Activated T-helper 1 cell treated with anti-CD3 and anti-CD28 coated beads, Interleukin-12 subunit alpha, Interleukin-12 subunit beta, Interleukin-2, Interleukin-4 antibody, amounts not matched to agents 30 ng/mL and 10 ng/mL and 1 ng/mL, durations not matched to agents 14 hours and 24 hours and 36 hours (primary cell): ENCODE data around the gene CFAP73. TPM values are rescaled to one million over a fixed set of nuclear protein-coding genes. Genes with fewer than 3 reads are reported as not detected.

ENCODE experiments used
- DNase-seq: peaks from one replicate; pipeline ENCODE4 v3.0.0; 2021; ENCODE audit warnings: low spot score
- H3K27ac Mint-ChIP-seq: one replicate; pipeline ENCODE4 v1.8.0; 2021; ENCODE audit warnings: mild to moderate bottlenecking, mixed read lengths
- H3K27me3 Mint-ChIP-seq: one replicate; pipeline ENCODE4 v1.8.0; 2022; ENCODE audit warnings: mild to moderate bottlenecking, moderate library complexity, mixed read lengths; ENCODE audit not compliant: insufficient read depth
- H3K36me3 Mint-ChIP-seq: one replicate; pipeline ENCODE4 v1.8.0; 2021; ENCODE audit warnings: low read depth, mixed read lengths
- H3K4me1 Mint-ChIP-seq: one replicate; pipeline ENCODE4 v1.8.0; 2021; ENCODE audit warnings: low read depth, mixed read lengths
- H3K4me3 Mint-ChIP-seq: one replicate; pipeline ENCODE4 v1.8.0; 2021; ENCODE audit warnings: mild to moderate bottlenecking, moderate library complexity, mixed read lengths
- H3K9me3 Mint-ChIP-seq: one replicate; pipeline ENCODE4 v1.8.0; 2021; ENCODE audit warnings: mixed read lengths
- intact Hi-C: fragments of 100-400 bp; cut with micrococcal nuclease; formaldehyde crosslinking; loops from one replicate; pipeline ENCODE4 v1.15.1; 2024
- total RNA-seq: library from RNA; stranded (reverse); gene quantifications from 2 replicates; pipeline ENCODE4 v1.2.3, GENCODE V29; 2022

The CFAP73 gene
- total RNA-seq, 1 donor from 2014 or later: 0.16 TPM

DNA sequence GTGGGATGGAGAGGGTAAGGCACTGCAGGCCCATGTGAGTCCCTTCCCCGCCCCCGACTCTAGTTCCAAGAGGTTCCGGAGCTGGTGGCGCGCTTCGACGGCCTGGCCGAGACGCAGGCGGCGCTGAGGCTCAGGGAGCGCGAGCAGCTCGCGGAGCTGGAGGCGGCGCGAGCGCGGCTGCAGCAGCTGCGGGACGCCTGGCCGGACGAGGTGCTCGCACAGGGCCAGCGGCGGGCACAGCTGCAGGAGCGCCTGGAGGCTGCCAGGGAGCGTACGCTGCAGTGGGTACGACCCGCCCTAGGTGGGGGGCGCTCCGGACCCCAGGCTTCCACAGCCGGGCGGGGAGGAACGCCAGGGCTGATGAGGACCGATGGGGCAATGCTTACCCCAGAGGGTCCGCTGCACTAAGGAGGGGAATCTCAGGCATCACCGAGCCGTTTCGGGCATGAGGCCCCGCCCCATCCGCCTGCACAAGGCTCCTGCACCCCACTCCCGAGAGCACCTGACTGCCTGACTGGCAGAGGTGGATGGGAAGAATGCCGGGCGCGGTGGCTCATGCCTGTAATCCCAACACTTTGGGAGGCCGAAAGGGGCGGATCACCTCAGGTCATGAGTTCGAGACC, 4.9 kb downstream of the CFAP73 start:
- Mint-ChIP-seq H3K4me3 (peak overlapping the region; percentile 61), H3K9me3 (no peaks in the 10 kb centered on the region), H3K27me3 (peaks cover 24% of the 10 kb centered on the region), H3K27ac (no peak overlapping the region), H3K36me3 (peaks cover 15% of the 10 kb centered on the region), H3K4me1 (no peaks in the 10 kb centered on the region)
- no peak for DNase-seq
- intact Hi-C loops: loop anchor here (5.0 kb wide), 1 partner anchor 57 kb away; no protein-coding TSS in a partner anchor

- no peaks in the 10 kb centered on the region for H3K4me1 Mint-ChIP-seq
- intact Hi-C loops: no loop called here
- no peak for DNase-seq
- no peak overlapping the region for H3K4me3 Mint-ChIP-seq
- no peak overlapping the region for H3K27ac Mint-ChIP-seq
- H3K36me3 Mint-ChIP-seq: peaks cover 16% of the 10 kb centered on the region
- no peaks in the 10 kb centered on the region for H3K9me3 Mint-ChIP-seq
- peaks cover 21% of the 10 kb centered on the region for H3K27me3 Mint-ChIP-seq
Observed at GRCh38 chr12:113155060-113155459, 5.5 kb downstream of the CFAP73 start.

DNA sequence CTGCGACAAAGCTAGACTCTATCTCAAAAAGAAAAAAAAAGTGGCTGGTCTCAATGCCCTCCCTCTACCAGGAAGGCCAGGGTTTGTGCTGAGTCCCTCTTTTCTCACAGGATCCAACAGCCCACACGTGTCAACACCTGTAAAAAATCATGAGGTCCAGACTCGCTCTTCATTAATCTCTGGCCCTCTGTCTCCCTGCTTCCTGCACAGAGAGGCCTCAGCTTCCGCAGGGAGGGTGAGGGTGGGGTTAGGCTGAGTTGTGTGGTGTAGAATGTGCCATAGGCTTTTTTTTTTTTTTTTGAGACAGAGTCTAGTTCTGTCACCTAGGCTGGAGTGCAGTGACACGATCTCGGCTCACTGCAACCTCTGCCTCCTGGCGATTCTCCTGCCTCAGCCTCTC, 6.1 kb downstream of the CFAP73 start:
- Mint-ChIP-seq H3K4me3 (no peak overlapping the region), H3K9me3 (no peaks in the 10 kb centered on the region), H3K4me1 (no peaks in the 10 kb centered on the region), H3K27ac (no peak overlapping the region), H3K36me3 (peaks cover 20% of the 10 kb centered on the region), H3K27me3 (peaks cover 21% of the 10 kb centered on the region)
- intact Hi-C loops: no loop called here
- no peak for DNase-seq

- Mint-ChIP-seq H3K27me3 (peaks cover 12% of the 10 kb centered on the region), H3K4me1 (no peaks in the 10 kb centered on the region), H3K27ac (no peak overlapping the region), H3K4me3 (no peak overlapping the region), H3K36me3 (peaks cover 29% of the 10 kb centered on the region), H3K9me3 (no peaks in the 10 kb centered on the region)
- intact Hi-C loops: no loop called here
- no peak for DNase-seq
Observed at GRCh38 chr12:113157218-113157859, 7.8 kb downstream of the CFAP73 start.

DNA sequence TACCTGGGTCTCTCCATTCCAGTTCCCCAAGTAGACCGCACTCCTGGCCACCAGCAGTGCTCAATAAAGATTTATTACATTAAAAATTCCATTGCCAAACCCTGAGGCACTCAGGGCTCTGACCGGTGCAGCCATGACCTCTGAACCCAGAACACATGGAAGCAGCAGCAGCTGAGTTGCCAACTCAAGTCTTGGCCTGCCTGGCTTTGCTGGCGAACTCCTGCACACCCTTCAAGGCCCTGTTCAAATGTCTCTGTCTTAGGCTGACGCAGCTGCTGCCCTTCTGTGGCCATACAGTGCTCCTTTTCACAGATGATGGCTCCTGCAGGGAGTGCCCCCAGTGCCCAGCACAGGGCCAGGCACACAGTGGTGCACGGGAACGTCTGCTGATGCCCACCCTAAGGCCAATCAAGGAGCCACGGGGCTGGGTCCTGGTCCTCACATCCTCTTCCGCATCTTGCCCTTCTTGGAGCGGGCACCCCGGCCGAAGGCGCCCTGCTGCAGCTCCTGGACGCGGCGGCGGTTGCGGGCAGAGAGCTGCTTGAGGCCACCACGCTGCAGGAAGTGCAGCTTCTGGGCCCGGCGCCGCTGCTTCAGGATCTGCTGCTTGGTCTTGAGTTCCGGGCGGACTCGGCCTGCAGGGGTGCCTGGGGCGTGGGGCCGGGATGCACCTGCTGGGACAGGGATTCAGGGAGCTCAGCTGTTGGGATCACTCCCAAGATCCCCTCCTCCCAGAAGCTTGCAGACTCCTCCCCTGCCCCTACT, 9.1 kb downstream of the CFAP73 start:
- Mint-ChIP-seq H3K4me3 (no peak overlapping the region), H3K9me3 (no peaks in the 10 kb centered on the region), H3K27me3 (peaks cover 8% of the 10 kb centered on the region), H3K4me1 (no peaks in the 10 kb centered on the region), H3K36me3 (peaks cover 39% of the 10 kb centered on the region), H3K27ac (no peak overlapping the region)
- intact Hi-C loops: no loop called here
- no peak for DNase-seq

GRCh38 chr12:113159937-113160336, 10.4 kb downstream of the CFAP73 start:
- Mint-ChIP-seq H3K27me3 (peaks cover 2% of the 10 kb centered on the region), H3K4me3 (no peak overlapping the region), H3K9me3 (no peaks in the 10 kb centered on the region), H3K4me1 (no peaks in the 10 kb centered on the region), H3K27ac (no peak overlapping the region), H3K36me3 (peaks cover 39% of the 10 kb centered on the region)
- no peak for DNase-seq
- intact Hi-C loops: no loop called here

GRCh38 chr12:113161415-113162016, 12.0 kb downstream of the CFAP73 start:
- Mint-ChIP-seq H3K4me1 (no peaks in the 10 kb centered on the region), H3K27me3 (peaks cover 2% of the 10 kb centered on the region), H3K36me3 (peaks cover 46% of the 10 kb centered on the region), H3K4me3 (no peak overlapping the region), H3K27ac (no peak overlapping the region), H3K9me3 (no peaks in the 10 kb centered on the region)
- DNase-seq: no peak
- intact Hi-C loops: no loop called here

DNA sequence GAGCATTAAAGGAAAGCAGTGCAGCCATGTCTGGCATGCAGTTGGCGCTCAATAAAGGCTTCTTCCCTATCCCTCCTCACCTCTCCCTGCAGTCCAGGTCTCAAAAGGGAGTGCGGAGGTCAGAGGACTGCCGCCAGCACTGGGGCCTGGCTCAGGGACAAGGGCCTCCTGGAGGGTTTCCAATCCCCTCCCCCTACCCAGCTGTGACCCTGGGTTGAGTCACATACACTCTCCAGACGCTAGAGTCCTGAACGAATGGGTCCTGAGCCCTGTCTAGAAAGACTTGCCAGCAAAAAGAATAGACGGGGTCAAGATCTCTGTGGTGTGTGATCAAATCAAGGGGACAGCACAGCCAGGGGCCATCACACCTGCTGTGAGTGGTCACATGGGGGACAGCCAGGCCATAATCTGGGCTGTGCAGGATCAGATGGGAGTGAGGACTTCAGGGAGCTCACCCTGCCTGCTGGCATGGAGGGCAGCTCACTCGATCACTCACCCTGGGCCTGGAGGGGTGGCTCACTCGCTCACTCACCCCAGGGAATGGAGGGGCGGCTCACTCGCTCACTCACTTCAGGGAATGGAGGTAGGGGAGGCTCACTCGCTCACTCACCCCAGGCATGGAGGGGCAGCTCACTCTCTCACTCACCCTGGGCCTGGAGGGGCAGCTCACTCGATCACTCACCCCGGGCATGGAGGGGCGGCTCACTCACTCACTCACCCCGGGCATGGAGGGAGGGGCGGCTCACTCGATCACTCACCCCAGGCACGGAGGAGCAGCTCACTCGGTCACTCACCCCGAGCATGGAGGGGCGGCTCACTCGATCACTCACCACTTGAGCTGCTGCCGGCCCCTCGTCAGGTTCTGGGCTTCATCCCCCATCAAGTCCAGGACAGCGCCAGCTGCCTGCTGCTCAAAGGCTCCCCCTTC, 12.8 kb downstream of the CFAP73 start:
- no peak for DNase-seq
- no peak overlapping the region for H3K4me3 Mint-ChIP-seq
- peaks cover 46% of the 10 kb centered on the region for H3K36me3 Mint-ChIP-seq
- no peaks in the 10 kb centered on the region for H3K27me3 Mint-ChIP-seq
- no peaks in the 10 kb centered on the region for H3K9me3 Mint-ChIP-seq
- no peak overlapping the region for H3K27ac Mint-ChIP-seq
- no peaks in the 10 kb centered on the region for H3K4me1 Mint-ChIP-seq
- intact Hi-C loops: no loop called here

DNA sequence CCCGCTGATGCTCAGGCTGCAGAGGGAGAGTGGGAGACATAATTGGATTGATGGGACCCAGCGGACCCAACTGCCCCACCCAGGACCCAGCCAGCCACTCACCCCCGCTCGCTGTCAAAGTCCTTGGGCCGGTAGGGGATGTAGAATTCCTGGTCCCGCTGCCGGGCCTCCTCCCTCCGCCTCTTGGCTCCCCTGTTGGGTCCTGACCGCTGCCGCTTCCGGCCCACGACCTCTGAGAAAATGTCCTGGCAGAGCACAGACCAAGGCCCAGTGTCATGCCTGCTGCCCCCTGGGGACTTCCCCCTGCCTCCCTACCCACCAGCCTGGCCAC, 13.5 kb downstream of the CFAP73 start:
- intact Hi-C loops: no loop called here
- no peak for DNase-seq
- Mint-ChIP-seq H3K4me1 (no peaks in the 10 kb centered on the region), H3K27me3 (no peaks in the 10 kb centered on the region), H3K36me3 (peaks cover 42% of the 10 kb centered on the region), H3K27ac (no peak overlapping the region), H3K4me3 (no peak overlapping the region), H3K9me3 (no peaks in the 10 kb centered on the region)

- H3K9me3 Mint-ChIP-seq: no peaks in the 10 kb centered on the region
- H3K27ac Mint-ChIP-seq: no peak overlapping the region
- no peaks in the 10 kb centered on the region for H3K4me1 Mint-ChIP-seq
- no peak overlapping the region for H3K4me3 Mint-ChIP-seq
- DNase-seq: no peak
- intact Hi-C loops: no loop called here
- H3K27me3 Mint-ChIP-seq: no peaks in the 10 kb centered on the region
- H3K36me3 Mint-ChIP-seq: peaks cover 42% of the 10 kb centered on the region
Observed at GRCh38 chr12:113164014-113164413, 14.5 kb downstream of the CFAP73 start.

GRCh38 chr12:113165521-113166450, 16.3 kb downstream of the CFAP73 start:
- intact Hi-C loops: no loop called here
- Mint-ChIP-seq H3K4me1 (no peaks in the 10 kb centered on the region), H3K4me3 (no peak overlapping the region), H3K27me3 (no peaks in the 10 kb centered on the region), H3K36me3 (peaks cover 40% of the 10 kb centered on the region), H3K27ac (no peak overlapping the region), H3K9me3 (no peaks in the 10 kb centered on the region)
- DNase-seq: no peak
